ENCODE measurements around the gene HIVEP1. TPM values are rescaled to one million over a fixed set of nuclear protein-coding genes. Genes with fewer than 3 reads are reported as not detected.

Gene HIVEP1
- total RNA-seq, 1 experiment from 2014 or later = 6.6 TPM

DNA sequence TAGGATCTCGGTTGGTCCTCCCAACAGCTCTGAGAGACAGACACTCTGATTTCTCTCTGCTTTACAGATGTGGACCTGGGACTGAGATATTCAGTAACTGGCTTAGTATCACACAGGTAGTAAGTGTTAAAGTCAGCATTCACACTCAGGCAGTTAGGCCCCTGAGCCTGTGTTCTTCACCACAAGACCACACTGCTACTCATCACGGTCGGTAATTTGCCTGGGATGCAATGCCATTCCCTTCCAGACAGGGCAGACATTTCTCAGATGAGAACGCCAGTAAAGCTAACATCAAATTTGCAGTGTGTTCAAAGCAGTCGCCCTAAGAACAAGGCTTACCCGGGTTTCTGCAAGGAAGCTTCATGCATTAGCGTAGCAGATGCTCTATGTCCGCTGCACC is 39.8 kb upstream of the HIVEP1 start:
- Histone ChIP-seq H3K27me3 (ENCODE audit: low read length) (no peaks in the 10 kb centered on the region), H3K79me2 (ENCODE audit: low read length) (no peaks in the 10 kb centered on the region), H3K4me3 (ENCODE audit: low read length) (no peak overlapping the region), H3K4me1 (ENCODE audit: insufficient read depth, low read length) (peaks cover 16% of the 10 kb centered on the region), H3K4me2 (ENCODE audit: low read length) (no peak overlapping the region), H3K9me3 (ENCODE audit: low read length) (no peaks in the 10 kb centered on the region), H3K27ac (ENCODE audit: low read length) (no peak overlapping the region), H3K9me2 (replicated peaks; ENCODE audit: low read length) (no peaks in the 10 kb centered on the region), H4K20me1 (ENCODE audit: low read length) (no peaks in the 10 kb centered on the region), H3K9ac (ENCODE audit: low read length) (no peak overlapping the region), H3F3A (ENCODE audit: low read length, unreplicated experiment) (no peaks in the 10 kb centered on the region), H2AFZ (ENCODE audit: low read length) (no peak overlapping the region), H3K36me3 (ENCODE audit: low read depth, low read length) (no peaks in the 10 kb centered on the region)
- TF ChIP-seq, protein P1, sequence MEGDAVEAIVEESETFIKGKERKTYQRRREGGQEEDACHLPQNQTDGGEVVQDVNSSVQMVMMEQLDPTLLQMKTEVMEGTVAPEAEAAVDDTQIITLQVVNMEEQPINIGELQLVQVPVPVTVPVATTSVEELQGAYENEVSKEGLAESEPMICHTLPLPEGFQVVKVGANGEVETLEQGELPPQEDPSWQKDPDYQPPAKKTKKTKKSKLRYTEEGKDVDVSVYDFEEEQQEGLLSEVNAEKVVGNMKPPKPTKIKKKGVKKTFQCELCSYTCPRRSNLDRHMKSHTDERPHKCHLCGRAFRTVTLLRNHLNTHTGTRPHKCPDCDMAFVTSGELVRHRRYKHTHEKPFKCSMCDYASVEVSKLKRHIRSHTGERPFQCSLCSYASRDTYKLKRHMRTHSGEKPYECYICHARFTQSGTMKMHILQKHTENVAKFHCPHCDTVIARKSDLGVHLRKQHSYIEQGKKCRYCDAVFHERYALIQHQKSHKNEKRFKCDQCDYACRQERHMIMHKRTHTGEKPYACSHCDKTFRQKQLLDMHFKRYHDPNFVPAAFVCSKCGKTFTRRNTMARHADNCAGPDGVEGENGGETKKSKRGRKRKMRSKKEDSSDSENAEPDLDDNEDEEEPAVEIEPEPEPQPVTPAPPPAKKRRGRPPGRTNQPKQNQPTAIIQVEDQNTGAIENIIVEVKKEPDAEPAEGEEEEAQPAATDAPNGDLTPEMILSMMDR (conservative IDR thresholded peaks at IDR 0.05; ENCODE audit: low read depth, low read length) = no peak
- TF ChIP-seq EZH2 (IDR thresholded peaks at IDR 0.05; ENCODE audit: low read length, unreplicated experiment) = no peak
- no peak for TF ChIP-seq EZH2phosphoT487 (IDR thresholded peaks at IDR 0.05; ENCODE audit: borderline replicate concordance, low read length)
- POLR2A ChIA-PET (ENCODE audit: unreplicated experiment) = no interaction called here
- ATAC-seq = no peak
- no TSS peak for BruUV-seq (replicated peaks)
- CTCF ChIA-PET = no interaction called here
- no peak for DNase-seq
- intact Hi-C loops (cut with micrococcal nuclease) = no loop called here

DNA sequence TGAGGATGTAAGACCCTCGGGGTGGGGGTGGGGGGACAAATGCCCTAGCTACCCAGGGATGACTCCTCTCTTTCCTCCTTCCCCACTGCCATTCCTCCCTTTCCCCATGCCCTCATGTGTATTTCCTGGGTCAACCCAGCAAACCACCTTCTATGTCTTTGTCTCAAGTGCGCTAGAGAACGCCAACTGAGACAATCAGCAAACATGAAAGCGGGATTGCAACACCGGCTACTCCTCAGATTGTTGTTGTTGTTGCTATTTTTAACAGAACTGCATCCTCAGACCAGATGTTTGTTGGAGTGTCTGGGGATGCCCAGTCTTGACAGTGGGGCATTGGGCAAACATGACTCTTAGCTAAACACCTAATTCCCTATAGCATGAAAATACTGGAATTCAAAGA is 39.3 kb upstream of the HIVEP1 start:
- ATAC-seq (no peak), DNase-seq (no peak)
- Histone ChIP-seq H4K20me1 (ENCODE audit: low read length) (no peaks in the 10 kb centered on the region), H2AFZ (ENCODE audit: low read length) (no peak overlapping the region), H3K36me3 (ENCODE audit: low read depth, low read length) (no peaks in the 10 kb centered on the region), H3K27ac (ENCODE audit: low read length) (no peak overlapping the region), H3K27me3 (ENCODE audit: low read length) (no peaks in the 10 kb centered on the region), H3K79me2 (ENCODE audit: low read length) (no peaks in the 10 kb centered on the region), H3F3A (ENCODE audit: low read length, unreplicated experiment) (no peaks in the 10 kb centered on the region), H3K9me3 (ENCODE audit: low read length) (no peaks in the 10 kb centered on the region), H3K4me1 (ENCODE audit: insufficient read depth, low read length) (peaks cover 16% of the 10 kb centered on the region), H3K4me2 (ENCODE audit: low read length) (no peak overlapping the region), H3K9me2 (replicated peaks; ENCODE audit: low read length) (no peaks in the 10 kb centered on the region), H3K9ac (ENCODE audit: low read length) (no peak overlapping the region), H3K4me3 (ENCODE audit: low read length) (no peak overlapping the region)
- intact Hi-C loops (cut with micrococcal nuclease) = no loop called here
- BruUV-seq (replicated peaks) = no TSS peak
- POLR2A ChIA-PET (ENCODE audit: unreplicated experiment) = no interaction called here
- CTCF ChIA-PET = no interaction called here
- TF ChIP-seq, protein P1 (conservative IDR thresholded peaks at IDR 0.05; ENCODE audit: low read depth, low read length) = no peak
- no peak for TF ChIP-seq EZH2phosphoT487 (IDR thresholded peaks at IDR 0.05; ENCODE audit: borderline replicate concordance, low read length)
- TF ChIP-seq EZH2 (IDR thresholded peaks at IDR 0.05; ENCODE audit: low read length, unreplicated experiment) = no peak

DNA sequence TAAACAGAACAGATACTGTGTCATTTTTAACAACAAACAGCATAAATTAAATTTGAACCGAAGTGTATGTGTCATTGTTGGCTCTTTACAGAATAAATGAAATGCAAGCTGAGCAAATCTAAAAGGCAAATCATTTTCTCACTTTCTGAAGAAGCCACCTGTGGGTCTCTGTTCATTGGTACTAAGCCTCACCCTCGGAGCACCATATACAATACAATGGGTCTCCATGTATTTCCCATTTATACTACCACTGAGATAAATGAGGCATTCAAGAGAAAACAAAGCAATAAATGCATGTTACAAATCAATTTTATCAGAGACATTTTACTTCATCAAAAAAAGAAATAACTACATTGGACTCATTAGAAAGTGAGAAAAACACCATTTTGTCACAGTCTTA is 38.9 kb upstream of the HIVEP1 start:
- no peaks in the 10 kb centered on the region for H3K79me2 ChIP-seq (ENCODE audit: low read length)
- H3K27ac ChIP-seq (ENCODE audit: low read length) = no peak overlapping the region
- DNase-seq = no peak
- CTCF ChIA-PET = no interaction called here
- POLR2A ChIA-PET (ENCODE audit: unreplicated experiment) = no interaction called here
- H3K4me2 ChIP-seq (ENCODE audit: low read length) = no peak overlapping the region
- no peaks in the 10 kb centered on the region for H3K27me3 ChIP-seq (ENCODE audit: low read length)
- no peaks in the 10 kb centered on the region for H3F3A ChIP-seq (ENCODE audit: low read length, unreplicated experiment)
- H3K9me3 ChIP-seq (ENCODE audit: low read length) = no peaks in the 10 kb centered on the region
- H3K4me3 ChIP-seq (ENCODE audit: low read length) = no peak overlapping the region
- no peak for ATAC-seq
- no peak overlapping the region for H3K9ac ChIP-seq (ENCODE audit: low read length)
- no peaks in the 10 kb centered on the region for H4K20me1 ChIP-seq (ENCODE audit: low read length)
- TF ChIP-seq, protein P1 (conservative IDR thresholded peaks at IDR 0.05; ENCODE audit: low read depth, low read length) = no peak
- no peak for TF ChIP-seq EZH2phosphoT487 (IDR thresholded peaks at IDR 0.05; ENCODE audit: borderline replicate concordance, low read length)
- TF ChIP-seq EZH2 (IDR thresholded peaks at IDR 0.05; ENCODE audit: low read length, unreplicated experiment) = no peak
- H2AFZ ChIP-seq (ENCODE audit: low read length) = no peak overlapping the region
- H3K9me2 ChIP-seq (replicated peaks; ENCODE audit: low read length) = no peaks in the 10 kb centered on the region
- H3K36me3 ChIP-seq (ENCODE audit: low read depth, low read length) = no peaks in the 10 kb centered on the region
- no TSS peak for BruUV-seq (replicated peaks)
- peaks cover 16% of the 10 kb centered on the region for H3K4me1 ChIP-seq (ENCODE audit: insufficient read depth, low read length)
- intact Hi-C loops (cut with micrococcal nuclease) = no loop called here
